Bone marrow (tissue), 2 donors: Measurements from ENCODE around the gene SLC6A12.
"Not testable (repeated sequence)": the region's sequence is repeated elsewhere in the genome, so short reads cannot be mapped to it uniquely, and the experiment has no call there.

Source experiments
- DNase-seq, 2 donors: peaks; one replicate each; lab custom pipeline; 2025; lab: John Stamatoyannopoulos, UW

Gene SLC6A12

GRCh38 chr12:214003-214741, at the start of gene SLC6A12:
Gene SLC6A12 (minus strand): TSS chr12:214157. CDS start chr12:209986, 4,171 bp downstream.
- no peak for DNase-seq

- DNase-seq = no peak
Measured at GRCh38 chr12:263574-263973, 49.6 kb upstream of the SLC6A12 start.

GRCh38 chr12:262817-263216, 48.9 kb upstream of the SLC6A12 start, which contains the start of gene SLC6A13:
Gene SLC6A13 (minus strand): TSS chr12:262836. CDS start chr12:260052, 2,784 bp downstream.
- DNase-seq = no peak

- DNase-seq = no peak
Measured at GRCh38 chr12:262113-262512, 48.2 kb upstream of the SLC6A12 start.

GRCh38 chr12:257521-258321, 43.8 kb upstream of the SLC6A12 start:
- no peak for DNase-seq

- no peak for DNase-seq
Measured at GRCh38 chr12:256958-257357, 43.0 kb upstream of the SLC6A12 start.

GRCh38 chr12:256225-256624, 42.3 kb upstream of the SLC6A12 start:
- no peak for DNase-seq

GRCh38 chr12:254912-255311, 41.0 kb upstream of the SLC6A12 start:
- no peak for DNase-seq

- DNase-seq = no peak
Measured at GRCh38 chr12:254039-254438, 40.1 kb upstream of the SLC6A12 start.

- no peak for DNase-seq
Measured at GRCh38 chr12:253116-253831, 39.3 kb upstream of the SLC6A12 start.

- DNase-seq = no peak
Measured at GRCh38 chr12:252636-253035, 38.7 kb upstream of the SLC6A12 start.

- DNase-seq = no peak
Measured at GRCh38 chr12:247271-247670, 33.3 kb upstream of the SLC6A12 start.

- no peak for DNase-seq
Measured at GRCh38 chr12:243381-243780, 29.4 kb upstream of the SLC6A12 start.

GRCh38 chr12:242496-242895, 28.5 kb upstream of the SLC6A12 start:
- DNase-seq = no peak

- DNase-seq = no peak
Measured at GRCh38 chr12:241266-241665, 27.3 kb upstream of the SLC6A12 start.

GRCh38 chr12:240566-240965, 26.6 kb upstream of the SLC6A12 start:
- DNase-seq = no peak

GRCh38 chr12:238736-239398, 24.9 kb upstream of the SLC6A12 start:
- DNase-seq = no peak

- DNase-seq = no peak
Measured at GRCh38 chr12:238116-238515, 24.2 kb upstream of the SLC6A12 start.

- no peak for DNase-seq
Measured at GRCh38 chr12:237026-237815, 23.3 kb upstream of the SLC6A12 start.

GRCh38 chr12:236445-236844, 22.5 kb upstream of the SLC6A12 start:
- no peak for DNase-seq

- DNase-seq = not testable (repeated sequence)
Measured at GRCh38 chr12:235967-236366, 22.0 kb upstream of the SLC6A12 start.
